ENCODE measurements around the gene LBR.
A peak's percentile ranks its signal among the peaks of the same experiment; 100 is the strongest.

LBR gene

DNA sequence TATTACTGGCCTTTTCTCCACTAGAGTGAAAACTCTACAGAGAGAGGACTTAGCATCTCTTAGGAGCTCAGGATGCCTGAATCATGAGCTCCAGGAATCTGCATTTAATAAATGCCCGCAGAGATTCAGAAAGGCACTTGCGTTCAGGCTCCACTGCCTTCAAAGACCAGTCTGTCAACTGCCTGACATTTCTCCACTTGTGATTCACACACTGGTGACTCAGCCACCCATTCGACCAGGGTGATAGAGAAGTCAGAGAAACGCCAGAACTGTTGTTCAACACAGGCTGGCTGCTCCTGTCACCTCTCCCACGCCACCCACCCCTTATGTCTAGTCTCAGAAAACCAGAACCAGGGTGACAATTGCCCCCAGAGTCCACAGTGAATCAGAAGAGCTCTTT, 26.9 kb upstream of the LBR start:
- FAIRE-seq (peak; percentile 78), DNase-seq (ENCODE audit: insufficient read length, low spot score) (peak; percentile 77)
- no peak for TF ChIP-seq POLR2A (IDR thresholded peaks at IDR 0.05; ENCODE audit: low read depth, low read length)

DNA sequence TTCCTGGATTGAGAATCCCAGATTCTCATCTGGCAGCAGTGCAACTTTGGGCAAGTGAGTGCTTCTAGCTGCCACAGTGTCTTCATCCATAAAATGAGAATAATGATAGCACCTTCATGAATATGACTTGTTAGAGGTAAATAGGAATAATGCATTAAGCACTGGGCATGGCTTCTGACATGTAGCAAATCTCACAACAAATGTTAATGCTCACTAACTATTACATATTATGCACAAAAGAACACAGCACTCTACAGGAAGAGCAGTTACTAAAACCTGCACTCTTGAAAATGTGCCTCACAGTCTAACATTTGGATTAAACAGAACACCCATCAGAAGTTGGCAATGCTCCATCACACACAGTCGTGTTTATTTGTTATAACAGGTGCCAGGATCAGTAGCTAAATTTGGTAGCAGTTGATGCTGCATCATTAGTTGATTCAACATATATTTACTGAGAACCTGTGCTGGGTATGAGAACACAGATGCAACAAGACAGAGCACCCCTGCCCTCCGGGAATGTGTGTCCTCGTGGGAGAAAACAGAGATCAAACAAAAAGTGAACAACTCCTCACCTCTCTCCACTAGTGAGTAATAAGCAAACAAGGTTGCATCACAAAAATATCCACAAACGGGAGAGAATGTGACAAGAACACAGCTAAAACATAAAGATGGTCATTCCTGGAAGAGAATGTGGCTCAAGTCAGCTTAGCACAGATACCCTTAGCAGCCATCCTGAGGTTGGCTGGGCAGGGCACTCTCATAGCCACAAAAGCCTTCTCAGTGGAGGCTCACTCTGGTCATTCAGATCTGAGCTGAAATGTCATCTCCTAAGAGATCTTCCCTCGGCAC, 26.2 kb upstream of the LBR start:
- no peak for FAIRE-seq
- no peak for TF ChIP-seq POLR2A (IDR thresholded peaks at IDR 0.05; ENCODE audit: low read depth, low read length)
- no peak for DNase-seq (ENCODE audit: insufficient read length, low spot score)

DNA sequence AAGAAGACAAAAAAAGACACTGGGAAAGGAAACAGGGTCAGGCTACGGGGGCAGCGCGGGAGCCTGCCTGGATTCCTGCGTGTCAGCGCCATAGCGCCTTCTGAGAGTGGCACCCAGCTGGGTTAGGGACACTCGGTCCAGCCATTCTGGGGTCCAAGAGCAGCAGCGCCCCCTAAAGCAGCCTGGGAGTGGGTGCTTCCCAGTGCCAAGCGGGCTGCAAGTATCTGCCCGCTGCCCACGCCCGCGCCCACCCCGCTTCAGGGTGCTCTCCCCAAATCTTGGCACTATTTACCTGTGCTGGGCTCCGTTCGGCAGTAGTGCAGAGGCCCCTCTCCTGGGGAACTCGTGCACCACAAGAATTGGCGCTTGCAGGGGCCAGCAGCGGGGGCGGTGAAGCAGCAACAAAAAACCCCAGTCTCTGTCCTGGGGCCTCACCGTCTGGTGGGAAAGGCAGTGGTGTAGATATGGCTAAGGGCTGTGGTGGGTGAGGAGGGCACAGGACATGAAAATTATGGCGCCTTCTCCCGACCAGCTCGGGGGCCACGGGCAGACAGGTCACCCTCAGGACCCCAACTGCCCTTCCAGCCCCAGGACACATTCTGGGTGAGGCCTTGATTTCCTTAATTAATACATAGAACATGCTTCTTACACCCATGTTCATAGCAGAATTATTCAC, 24.1 kb upstream of the LBR start:
- DNase-seq (ENCODE audit: insufficient read length, low spot score) (no peak), FAIRE-seq (no peak)
- TF ChIP-seq POLR2A (IDR thresholded peaks at IDR 0.05; ENCODE audit: low read depth, low read length), result no peak

DNA sequence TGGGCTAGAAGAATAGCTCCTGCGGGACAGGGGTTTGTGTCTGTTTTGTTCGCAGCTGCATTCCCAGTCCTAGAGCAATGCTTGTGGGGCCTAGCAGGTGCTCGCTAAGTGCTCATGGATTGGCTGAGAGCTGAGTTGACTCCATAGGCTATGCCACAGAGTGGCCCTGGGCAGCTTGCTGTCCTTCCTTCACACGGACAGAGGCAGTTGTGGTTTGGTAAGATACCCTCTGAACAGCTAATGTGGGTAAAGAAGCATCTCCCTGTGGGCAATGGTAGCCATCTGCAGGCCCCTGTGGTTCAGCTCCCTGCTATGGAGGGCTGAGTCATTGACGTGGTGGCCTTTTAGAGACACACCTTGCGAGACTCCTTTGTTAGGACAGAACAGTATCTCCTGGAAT, 23.5 kb upstream of the LBR start:
- DNase-seq (ENCODE audit: insufficient read length, low spot score) (no peak), FAIRE-seq (no peak)
- TF ChIP-seq POLR2A (IDR thresholded peaks at IDR 0.05; ENCODE audit: low read depth, low read length), result no peak

GRCh38 chr1:225450491-225451191, 22.8 kb upstream of the LBR start:
- TF ChIP-seq POLR2A (IDR thresholded peaks at IDR 0.05; ENCODE audit: low read depth, low read length), result no peak
- FAIRE-seq (no peak), DNase-seq (ENCODE audit: insufficient read length, low spot score) (no peak)

GRCh38 chr1:225449774-225450173, 21.9 kb upstream of the LBR start:
- no peak for TF ChIP-seq POLR2A (IDR thresholded peaks at IDR 0.05; ENCODE audit: low read depth, low read length)
- DNase-seq (ENCODE audit: insufficient read length, low spot score) (no peak), FAIRE-seq (no peak)

- no peak for TF ChIP-seq POLR2A (IDR thresholded peaks at IDR 0.05; ENCODE audit: low read depth, low read length)
- DNase-seq (ENCODE audit: insufficient read length, low spot score) (peak; percentile 78), FAIRE-seq (no peak)
Observed at GRCh38 chr1:225449261-225449660, 21.4 kb upstream of the LBR start.

GRCh38 chr1:225448146-225448805, 20.4 kb upstream of the LBR start:
- DNase-seq (ENCODE audit: insufficient read length, low spot score), result no peak
- FAIRE-seq, result no peak
- no peak for TF ChIP-seq POLR2A (IDR thresholded peaks at IDR 0.05; ENCODE audit: low read depth, low read length)

DNA sequence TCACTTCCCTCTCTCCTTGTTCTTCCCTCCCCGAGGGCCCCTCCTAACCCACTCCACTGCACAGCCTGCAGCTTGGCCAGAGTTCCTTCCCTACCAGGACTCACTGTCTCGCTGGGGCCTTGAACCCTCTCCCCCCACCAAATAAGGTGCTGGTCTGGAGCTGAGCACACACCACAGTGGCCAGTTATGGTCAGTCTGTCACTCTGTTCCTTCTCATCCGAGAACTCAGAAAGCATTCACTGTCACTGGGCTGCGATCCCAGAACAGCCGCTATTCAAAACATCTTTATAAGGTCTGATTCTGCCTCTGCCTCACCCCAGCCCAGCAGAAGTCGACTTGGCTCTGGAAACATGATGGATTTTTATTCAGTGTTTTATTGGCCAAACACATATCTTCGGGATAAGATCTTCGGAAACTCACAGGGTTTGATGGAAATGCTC, 19.8 kb upstream of the LBR start:
- TF ChIP-seq POLR2A (IDR thresholded peaks at IDR 0.05; ENCODE audit: low read depth, low read length), result no peak
- FAIRE-seq (no peak), DNase-seq (ENCODE audit: insufficient read length, low spot score) (no peak)

GRCh38 chr1:225446981-225447615, 19.3 kb upstream of the LBR start:
- DNase-seq (ENCODE audit: insufficient read length, low spot score) (no peak), FAIRE-seq (no peak)
- TF ChIP-seq POLR2A (IDR thresholded peaks at IDR 0.05; ENCODE audit: low read depth, low read length), result no peak

GRCh38 chr1:225446595-225446960, 18.7 kb upstream of the LBR start:
- FAIRE-seq (no peak), DNase-seq (ENCODE audit: insufficient read length, low spot score) (no peak)
- TF ChIP-seq POLR2A (IDR thresholded peaks at IDR 0.05; ENCODE audit: low read depth, low read length), result no peak

DNA sequence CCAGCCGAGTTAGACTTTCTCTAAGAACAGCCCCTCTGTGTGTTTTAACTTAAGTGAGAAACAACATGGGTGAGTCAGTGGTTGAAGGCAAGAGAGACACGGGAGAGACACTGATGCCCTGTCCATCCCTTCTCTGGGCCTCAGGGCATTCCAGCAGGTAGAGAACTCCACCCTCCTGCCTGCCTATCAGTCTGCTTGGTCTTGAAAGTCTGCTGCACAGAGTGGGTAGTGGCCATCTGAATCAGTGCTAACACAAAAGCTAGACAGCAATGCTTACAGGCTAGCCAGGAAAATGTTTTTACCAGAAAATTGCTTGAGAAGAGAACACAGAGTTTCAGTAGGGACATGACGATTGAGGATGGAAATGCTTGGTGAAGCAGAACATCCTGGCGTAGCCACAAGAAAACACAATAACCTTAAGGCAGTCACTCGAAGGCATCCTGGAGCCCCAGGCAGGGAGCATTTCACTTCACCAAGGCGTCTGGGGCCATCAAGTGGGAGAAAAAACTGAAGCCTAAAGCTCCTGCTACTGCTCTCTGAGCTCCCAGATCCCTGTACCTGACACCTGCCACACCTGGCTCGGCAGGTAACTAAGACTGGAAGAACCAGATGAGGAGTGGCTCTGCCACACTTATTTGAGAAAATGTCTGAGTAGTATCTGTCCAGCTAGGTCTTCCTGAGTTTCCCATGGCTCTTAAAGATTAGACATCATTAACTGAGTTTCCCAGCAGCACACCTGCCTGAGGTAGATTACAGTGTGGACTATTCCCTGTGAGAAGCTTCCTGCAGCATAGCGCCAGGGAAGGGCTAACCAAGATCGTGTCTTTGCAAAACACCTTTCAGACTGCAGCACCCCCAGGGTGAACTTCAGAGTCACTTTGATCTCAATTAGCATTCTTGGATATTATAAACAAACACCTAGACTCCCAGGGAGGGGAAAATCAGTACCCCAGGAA, 18.1 kb upstream of the LBR start:
- no peak for DNase-seq (ENCODE audit: insufficient read length, low spot score)
- no peak for TF ChIP-seq POLR2A (IDR thresholded peaks at IDR 0.05; ENCODE audit: low read depth, low read length)
- no peak for FAIRE-seq

All from H54 (cell line).